T follicular helper cell (primary cell): ENCODE measurements around the gene SMIM44.
"Not testable (repeated sequence)": the region's sequence is repeated elsewhere in the genome, so short reads cannot be mapped to it uniquely, and the experiment has no call there.

Source experiments
- DNase-seq: peaks from one replicate; pipeline ENCODE4 v3.0.0-alpha.2; 2020; ENCODE audit warnings: low read depth

The SMIM44 gene

GRCh38 chr19:3517638-3518037, 34.4 kb upstream of the SMIM44 start:
- DNase-seq: no peak

- DNase-seq: peak; percentile 48
These were observed 33.5 kb upstream of the SMIM44 start for GRCh38 chr19:3516675-3517207.

GRCh38 chr19:3515891-3516422, 32.7 kb upstream of the SMIM44 start:
- DNase-seq: no peak

DNA sequence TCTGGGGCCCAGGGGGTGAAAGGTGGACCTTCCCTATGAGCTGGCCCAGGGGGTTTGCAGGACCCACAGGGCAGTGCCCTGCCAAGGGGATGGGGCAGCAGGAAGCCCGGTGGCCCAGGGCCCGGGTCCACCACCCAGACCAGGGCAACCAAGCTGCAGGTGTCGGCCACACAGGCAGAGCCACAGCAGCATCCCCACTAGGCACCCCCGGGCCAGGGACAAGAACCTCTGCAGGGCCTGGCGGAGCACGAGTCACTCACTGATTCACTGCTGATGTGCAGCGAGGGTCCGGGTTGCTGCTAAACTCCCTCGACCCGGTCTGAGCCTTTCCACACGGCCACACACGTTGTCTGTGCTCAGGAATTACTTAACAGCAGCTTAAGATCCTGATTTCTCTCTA, 31.7 kb upstream of the SMIM44 start:
- no peak for DNase-seq

- no peak for DNase-seq
These were observed 30.2 kb upstream of the SMIM44 start for GRCh38 chr19:3513229-3514140.

DNA sequence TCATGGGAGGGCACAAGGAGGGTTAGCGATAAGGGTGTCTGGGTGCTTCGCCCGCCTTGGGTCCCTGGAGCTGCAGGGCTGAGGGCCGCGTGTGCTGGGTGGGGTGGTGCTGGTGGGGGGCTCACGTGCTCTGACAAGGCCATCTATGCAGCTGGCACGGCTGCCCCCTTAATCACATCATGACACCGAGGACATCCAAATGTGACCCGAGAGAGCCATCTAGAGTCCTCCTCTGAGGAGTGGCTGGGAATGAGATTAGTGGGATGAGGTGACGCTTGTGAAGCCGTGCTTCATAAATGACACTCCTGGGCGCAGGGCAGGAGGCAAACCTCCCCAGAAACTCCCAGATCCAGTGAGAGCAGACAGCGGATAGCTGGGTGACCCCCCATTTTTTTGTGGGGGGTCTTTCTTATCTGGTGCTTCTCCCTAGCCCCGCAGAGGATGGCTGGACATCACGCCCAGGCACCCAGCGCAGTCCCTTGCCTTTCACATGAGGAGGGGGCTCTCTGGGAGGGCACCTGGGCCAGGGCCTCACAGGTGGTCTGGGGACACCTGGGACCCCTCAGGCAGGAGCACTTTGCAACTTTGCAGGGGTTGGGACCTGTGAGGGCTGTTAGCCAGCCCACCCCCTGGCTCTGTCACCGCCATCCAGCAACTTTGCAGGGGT, 29.5 kb upstream of the SMIM44 start:
- DNase-seq: no peak

DNA sequence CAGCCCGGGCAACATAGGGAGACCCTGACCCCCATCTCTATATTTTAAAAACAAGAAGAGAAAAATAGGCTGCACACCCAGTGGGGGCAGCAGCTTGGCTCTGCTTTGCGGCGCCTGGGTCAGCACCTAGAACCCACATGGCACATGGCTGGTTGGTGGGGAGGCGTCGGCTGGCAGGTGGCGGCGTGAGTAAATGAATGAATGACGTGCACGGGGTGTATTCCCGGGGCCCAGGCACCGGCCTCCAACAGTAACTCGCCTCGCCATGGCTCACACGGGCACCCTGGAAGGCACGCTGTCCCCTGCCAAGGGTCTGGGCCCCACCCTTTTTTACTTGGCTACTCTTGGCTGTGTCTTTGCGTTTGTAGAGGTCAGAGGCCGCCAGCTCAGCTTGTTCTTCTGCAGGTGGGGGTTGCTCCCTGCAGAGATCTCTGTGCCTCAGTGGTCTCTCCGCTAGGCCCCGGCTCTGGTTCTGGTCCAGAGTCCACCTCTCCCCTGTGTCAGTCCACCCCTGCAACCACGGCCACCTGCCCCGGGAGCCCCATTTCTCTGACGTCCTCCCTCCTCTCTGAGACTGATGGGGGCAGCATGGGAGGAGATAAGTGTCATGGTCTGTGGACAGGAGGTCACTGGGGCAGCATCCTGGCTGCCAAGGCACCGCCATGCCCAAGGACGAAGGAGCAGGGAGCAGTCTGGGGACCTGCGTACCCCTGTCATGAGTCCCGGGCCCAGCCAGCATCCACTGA, 28.4 kb upstream of the SMIM44 start:
- no peak for DNase-seq

DNA sequence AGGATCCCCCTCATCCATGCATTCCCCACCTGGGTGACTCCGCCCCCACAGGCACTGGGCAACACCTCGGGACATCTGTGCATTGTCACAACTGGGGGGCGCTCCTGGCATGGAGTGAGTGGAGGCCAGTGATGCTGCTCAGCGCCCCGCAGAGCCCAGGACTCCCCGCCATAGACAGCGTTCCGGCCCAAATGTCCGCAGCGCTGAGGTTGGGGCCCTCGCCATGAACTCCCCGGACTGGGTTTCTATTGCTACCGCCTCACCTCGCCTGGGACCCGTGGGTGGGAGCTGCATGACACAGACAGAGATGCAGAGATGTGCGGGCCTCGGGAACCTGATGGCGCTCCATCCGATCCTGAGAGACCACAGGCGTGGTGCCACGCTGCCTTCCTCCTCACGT, 27.5 kb upstream of the SMIM44 start:
- no peak for DNase-seq

DNA sequence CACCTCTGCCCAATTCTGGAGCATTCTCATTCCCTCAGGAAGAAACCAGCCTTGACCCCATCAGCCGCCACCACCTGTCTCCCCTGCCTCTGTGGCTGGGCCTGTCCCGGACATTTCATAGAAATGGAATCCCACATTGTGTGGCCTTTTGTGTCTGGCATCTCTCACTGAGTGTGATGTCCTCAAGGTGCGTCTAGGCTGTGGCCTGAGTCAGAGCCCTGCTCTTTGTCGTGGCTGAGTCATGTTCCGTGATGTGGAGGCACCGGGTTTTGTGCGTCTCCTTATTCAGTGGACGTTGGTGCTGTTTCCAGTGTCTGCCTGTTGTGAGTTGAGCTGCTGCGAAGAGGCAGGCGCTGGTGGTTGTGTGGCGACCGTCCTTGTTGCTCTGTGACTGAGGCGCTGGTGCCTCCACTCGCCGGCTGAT, 26.3 kb upstream of the SMIM44 start:
- DNase-seq: no peak

- DNase-seq: no peak
These were observed 25.7 kb upstream of the SMIM44 start for GRCh38 chr19:3508771-3509535.

GRCh38 chr19:3508121-3508661, 24.9 kb upstream of the SMIM44 start:
- DNase-seq: not testable (repeated sequence)

- DNase-seq: peak; percentile 36
These were observed 24.3 kb upstream of the SMIM44 start for GRCh38 chr19:3507371-3508120.

GRCh38 chr19:3506384-3507340, 23.4 kb upstream of the SMIM44 start:
- DNase-seq: peak; percentile 12

DNA sequence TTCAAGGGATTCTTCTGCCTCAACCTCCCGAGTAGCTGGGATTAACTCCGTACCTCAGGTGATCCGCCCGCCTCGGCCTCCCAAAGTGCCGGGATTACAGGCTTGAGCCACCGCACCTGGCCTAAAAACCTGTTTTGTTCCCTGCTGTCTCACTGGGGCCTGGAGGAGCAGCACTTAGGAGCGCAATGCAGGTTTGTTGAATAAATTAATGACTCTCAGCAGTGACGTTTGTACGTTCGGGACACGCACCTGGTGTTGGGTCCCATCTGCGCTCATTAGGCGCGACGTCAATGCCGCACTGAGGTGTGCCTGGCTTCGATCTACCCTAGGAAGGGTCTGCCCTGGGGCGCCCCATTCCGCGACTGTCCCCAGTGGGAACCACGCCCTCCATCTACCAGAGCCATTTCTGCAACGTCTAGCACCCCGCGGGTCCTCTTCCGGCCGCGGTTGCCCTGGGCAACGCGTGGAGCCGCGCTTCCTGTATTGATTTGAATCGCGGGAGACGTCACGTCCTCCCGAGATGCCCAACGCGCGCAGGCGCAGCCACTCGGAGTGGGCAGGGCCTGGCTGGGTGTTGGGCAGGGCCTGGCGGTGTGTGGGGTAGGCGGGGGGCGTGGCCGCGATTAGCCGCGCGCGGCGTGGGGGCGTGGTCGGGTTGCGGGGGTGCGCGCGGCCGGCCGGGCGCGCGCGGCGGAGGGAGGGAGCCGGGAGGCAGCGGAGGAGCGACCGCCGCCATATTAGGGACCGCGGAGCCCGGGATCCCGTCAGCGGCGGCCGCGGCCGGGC, 22.6 kb upstream of the SMIM44 start, which contains the start of gene FZR1:
TSS of gene FZR1 (plus strand) at position 714 of the 786 bp plus-strand sequence. CDS start 16,679 bp downstream, outside the sequence.
- peak; percentile 99 for DNase-seq

DNA sequence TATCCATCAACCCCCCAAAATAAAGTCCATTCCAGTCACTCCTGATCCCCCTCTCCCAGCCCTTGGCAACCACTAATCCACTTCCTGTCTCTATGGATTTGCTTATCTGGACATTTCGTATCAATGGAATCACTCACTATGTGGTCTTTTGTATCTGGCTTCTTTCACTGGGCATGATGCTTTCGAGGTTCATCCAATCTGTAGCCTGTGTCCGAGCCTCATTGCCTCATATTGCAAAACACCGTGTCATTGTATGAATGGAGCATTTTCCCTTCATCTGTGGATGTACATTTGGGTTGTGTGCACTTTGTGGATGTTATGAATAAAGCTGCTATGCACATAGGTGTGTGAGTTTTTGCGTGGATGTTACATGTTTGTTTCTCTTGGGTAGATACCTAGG, 21.5 kb upstream of the SMIM44 start:
- no peak for DNase-seq

- no peak for DNase-seq
These were observed 19.9 kb upstream of the SMIM44 start for GRCh38 chr19:3503036-3503572.

DNA sequence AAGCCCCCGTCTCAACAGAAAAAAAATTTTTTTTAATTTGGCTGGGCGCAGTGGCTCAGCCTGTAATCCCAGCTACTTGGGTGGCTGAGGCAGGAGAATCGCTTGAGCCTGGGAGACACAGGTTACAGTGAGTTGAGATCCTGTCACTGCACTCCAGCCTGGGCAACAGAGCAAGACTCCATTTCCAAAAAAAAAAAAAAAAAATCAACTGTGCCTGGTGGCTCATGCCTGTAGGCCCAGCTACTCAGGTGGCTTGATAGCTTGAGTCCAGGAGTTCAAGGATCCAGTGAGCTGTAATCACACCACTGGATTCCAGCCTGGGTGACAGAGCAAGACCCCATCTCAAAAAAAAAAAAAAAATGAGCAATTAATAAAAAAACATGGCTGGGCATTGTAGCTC, 18.5 kb upstream of the SMIM44 start:
- DNase-seq: no peak
